GM11168 (cell line): ENCODE results near the gene MAST4.

ENCODE experiments used
- in situ Hi-C: fragments of 300-500 bp; cut with MboI; formaldehyde crosslinking; loops from one replicate; pipeline ENCODE4 v1.12.0; 2022; ENCODE audit warnings: low sequenced_read_pairs; ENCODE audit not compliant: unreplicated experiment

MAST4 gene

DNA sequence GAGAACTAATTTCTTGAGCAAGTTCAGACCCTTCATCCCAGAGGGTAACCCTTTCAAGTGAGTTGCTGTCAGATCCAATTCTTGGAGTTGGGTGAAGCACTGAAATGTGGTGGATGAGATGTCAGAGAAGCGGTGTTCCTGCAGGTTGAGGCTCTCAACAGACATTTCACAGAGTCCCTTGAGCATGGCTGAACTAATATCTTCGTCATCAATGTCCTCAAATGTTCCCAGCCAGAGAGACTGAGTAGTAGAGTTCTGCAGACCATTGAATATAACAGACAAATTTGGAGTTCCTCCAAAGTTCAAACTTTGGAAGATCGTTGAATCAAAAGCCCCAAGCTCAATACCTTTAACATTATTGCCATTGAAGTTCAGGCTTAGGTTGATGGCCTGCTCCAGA is 587.7 kb downstream of the MAST4 start:
- in situ Hi-C loops, result no loop called here

DNA sequence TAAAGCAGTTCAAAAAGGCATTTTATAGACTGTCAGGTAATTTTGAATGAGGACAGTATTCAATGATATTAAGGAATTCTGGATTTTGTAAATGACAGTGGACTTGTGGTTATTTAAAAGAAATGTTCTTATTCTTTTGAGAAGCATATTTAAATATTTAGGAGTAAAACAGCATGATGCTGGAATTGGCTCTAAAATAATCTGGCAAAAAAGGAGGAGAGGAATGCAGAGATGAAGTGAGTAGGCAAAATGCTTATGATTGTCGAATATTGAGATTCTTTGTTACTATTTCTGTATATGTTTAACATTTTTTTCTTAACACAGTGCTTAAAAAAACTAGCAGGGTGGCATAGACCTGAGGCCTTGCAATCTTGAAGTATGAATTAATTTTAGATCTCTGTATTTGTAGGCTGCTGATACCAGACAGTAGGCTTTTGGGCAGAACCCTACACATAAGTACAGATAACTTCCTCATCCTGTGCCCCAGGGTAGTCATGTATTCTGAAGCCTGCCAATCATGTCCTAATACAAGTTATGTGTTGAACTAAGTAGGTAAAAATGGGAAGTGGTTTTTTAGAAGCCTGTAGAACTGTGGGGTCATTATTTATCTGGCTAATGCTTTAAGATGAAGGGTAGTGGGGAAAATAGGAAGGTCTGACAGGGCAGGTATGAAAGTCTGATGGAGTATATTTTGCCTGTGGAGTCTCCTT is 591.0 kb downstream of the MAST4 start:
- in situ Hi-C loops, result no loop called here

DNA sequence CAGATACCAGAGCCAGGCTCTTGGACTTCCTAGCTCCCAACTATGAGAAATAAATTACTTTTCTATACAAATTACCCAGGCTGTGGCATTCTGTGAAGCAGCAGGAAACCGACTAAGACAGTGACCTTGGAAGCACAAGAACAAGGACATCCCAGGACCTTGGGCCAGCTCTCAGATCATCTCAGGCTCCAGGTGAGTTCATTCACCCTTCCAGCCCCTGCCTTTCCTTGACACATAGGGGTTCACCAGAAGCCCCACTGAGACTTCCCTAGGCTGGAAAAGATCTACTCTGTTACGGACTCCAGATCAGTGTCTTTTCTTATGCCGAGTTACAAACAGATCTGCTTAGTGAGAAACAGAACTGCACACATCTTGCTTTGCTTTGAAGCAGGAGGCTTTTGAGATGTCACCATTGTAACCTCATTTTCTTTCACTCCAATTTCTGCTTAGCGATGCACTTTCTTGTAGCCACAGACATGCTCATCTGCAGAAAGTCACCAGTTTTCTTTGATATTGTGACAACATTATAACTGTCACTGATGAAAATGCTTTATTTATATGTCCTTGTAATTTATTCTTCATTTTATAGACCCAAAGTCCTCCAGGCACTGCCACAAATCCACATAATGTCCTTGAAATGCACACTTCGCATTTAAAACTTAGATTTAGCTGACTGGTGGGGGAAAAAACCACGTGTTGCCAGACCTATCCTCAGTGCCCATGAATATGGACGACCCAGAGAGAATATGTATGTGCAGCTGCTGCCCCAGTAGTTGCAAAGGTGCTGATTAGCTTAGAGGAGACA is 592.3 kb downstream of the MAST4 start:
- in situ Hi-C loops, result no loop called here

DNA sequence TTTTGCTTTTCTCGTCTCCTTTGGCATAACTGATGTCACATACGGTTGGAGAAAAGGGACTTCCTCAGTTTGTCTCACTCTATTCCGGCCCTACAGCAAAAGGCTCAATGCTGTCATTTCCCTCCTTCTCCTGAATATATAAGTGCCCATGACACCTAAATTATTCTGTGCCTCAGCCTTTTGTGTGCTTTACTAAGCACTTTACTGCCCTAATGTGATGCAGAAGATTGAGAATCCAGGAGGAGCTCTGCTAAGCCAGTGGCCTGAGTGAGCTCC is 592.8 kb downstream of the MAST4 start:
- in situ Hi-C loops, result no loop called here

DNA sequence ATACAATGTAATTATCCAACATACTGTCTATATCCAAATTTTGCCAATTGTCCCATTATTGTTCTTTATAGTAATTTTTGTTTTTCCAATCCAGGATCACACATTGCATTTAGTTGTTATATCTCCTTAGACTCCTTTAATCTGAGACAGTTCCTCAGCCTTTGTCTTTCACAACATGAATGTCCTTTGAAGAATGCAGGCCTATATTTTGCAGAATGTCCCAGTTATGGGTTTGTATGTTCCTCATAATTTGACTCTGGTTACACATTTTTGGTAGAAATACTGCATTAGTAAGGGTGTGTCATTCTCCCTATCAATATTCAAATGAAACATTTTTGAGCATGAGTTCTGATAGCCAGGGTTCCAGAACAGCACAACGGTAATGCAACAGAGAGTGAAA is 593.7 kb downstream of the MAST4 start:
- in situ Hi-C loops, result no loop called here

DNA sequence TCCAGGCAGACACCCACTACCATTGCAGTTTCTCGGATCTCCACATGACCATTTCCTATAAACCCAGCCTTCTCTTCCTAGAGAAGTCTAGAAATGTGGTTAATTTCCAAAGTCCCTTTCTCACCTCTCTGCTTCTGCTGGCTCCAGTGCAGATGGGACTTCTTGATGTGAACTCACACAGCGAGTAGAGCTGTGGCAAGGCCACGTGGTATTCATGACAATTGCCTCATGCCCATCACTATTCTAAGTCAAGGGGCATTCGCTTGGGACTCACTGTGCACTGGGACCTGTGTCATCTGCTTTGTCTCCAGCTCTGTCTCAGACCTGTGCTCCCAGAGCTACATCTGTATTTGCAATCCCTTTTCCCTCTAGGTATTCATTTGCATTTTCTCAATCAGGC is 594.2 kb downstream of the MAST4 start:
- in situ Hi-C loops, result no loop called here

DNA sequence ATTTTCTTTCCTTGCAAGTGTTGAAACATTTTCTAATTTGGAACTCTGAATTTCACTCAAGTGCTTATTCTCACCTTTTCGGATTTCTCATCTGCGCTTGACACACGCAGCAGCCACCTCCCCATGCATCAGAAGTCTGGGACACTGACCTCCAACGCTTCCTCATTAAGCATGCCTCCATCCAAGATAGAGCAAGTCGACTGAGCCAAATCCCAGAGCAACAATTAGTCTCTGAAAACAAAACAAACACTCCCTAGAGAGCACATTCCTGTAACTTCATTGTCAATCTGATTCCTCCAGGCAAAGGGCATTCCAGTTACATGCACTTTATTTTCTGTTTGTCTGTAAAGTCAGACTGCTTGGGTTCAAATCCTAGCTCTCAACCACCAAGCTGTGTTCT is 594.7 kb downstream of the MAST4 start:
- in situ Hi-C loops, result no loop called here

DNA sequence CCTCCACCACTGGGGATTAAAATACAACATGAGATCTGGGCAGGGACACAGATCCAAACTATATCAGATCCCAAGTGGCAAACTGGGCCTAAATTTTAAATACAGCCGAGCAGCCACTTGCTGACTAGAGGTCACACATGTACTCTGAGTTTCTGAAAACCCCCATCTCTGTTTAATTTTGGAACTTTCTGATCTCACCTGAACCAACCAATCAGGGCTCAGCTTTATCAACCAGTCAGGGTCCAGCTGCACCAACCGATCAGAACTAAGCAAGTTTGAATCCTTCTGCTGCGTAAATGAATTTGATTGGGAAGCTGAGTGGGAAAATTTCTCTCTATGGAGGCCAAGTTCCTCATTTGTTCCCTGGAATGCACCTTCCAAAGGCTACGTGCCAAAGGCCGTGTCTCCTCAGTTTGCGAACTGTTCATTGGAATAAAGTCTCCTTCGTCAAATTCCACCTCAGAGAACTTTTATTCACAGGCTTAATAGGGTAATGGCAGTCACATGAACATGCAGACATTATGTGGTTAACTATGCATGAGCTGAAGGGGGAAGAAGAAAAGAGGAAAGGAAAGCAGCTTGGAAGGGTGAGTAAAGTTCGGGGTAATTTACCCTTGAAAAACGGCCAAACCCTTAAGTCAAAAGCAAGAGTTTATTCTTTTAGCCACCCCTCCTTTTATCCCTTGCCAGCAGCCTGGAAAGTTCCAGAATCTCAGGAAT is 596.7 kb downstream of the MAST4 start:
- in situ Hi-C loops, result no loop called here

DNA sequence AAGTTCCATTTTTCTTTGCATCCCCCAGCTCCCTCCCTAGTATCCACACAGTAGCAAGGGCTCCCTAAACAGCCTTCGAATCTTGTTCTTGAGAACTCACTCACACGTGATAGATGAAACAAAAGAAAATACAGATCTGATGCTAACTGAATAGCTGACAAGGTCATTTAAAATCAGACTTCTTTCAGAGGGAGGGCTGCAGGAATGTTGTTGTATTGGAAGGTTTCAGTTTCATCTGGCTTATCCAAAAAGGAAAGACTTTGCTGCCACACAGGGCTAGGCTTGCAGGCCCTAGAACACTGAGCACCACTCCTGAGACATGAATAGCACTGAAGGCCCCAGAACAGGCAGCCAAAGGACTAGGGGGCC is 597.2 kb downstream of the MAST4 start:
- in situ Hi-C loops, result no loop called here

DNA sequence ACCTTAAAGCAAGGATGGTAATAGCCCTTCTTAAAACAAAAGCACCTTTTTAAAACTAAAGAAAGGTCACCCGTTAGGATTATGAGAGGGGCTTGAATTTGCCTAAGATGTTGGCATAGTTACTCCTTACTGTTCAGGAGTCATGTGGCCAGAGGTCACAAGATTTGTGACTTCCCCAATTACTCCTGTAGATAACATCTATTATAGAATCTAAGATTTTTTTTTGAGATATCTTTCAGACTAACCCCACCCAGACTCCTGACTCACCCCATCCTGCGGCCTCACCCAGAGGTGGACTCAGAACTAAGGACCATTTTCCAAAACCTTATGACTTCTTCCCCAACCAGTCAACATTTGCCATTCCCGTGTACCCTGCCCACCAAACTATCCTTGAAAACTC is 598.0 kb downstream of the MAST4 start:
- in situ Hi-C loops, result no loop called here

DNA sequence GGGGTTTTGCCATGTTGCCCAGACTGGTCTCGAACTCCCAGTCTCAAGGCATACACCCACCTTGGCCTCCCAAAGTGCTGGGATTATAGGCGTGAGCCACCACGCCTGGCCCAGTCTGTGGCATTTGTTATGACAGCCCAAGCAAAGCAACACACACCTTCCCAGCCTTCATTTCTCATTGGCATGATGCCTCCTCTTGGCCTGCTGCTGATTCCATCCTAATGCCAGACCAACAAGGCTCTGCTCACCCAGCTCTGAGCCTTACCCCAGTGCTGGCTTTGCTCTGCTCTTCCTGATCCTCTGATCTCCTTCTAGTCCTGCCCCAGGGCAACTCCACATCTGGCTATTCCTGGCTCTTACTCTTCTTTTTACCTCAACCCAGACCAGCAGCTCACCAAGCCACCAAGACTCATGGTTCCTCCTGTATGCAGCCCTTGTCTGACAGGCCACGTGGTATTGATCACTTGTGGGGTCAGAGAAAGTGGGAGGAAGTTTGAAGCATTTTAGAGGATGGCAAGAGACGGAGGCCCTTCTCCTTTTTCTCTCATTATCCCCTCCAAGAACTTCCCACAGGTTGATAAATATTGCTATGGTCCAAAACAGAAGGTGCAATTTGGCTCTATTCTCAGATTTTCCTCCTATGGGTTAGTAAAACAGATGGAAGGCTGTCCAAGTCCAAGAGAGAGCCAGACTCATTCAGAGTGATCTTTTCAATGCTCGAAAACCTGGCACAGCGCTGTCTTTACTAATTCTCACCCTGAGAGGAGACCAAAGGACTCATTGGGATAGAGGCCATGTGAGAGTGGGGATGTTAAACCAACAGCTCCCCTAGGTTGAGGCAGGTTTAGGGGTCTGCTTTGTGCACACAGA is 599.4 kb downstream of the MAST4 start:
- in situ Hi-C loops, result no loop called here

DNA sequence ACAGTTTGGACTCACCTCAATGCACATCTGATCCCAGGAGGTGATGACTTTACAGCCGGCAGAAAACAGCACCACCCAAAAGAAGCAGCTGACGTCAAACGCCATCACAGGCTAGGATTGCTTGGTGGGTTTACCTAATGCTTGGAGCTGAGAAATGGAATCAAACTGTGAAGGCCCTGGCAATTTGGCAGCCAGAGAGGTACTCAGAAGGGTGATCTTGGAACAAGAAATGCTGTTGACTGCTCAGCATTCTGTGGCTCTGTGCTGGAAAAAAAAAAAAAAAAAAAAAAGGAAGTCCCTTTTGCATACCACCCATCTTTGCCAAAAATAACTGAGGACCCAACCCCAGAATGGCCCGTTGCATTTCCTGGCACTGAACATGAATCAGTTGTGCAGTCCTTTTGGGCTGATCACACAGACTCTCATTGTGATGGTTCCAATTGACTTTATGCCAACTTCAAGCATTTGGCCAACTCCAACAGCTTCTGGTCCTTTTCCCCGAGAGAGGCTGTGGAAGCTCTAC is 600.4 kb downstream of the MAST4 start, which contains the start of gene CD180:
Gene CD180 (minus strand): TSS at position 263 of the 523 bp plus-strand sequence. CDS start 158 bp downstream, at position 105.
- in situ Hi-C loops, result no loop called here

DNA sequence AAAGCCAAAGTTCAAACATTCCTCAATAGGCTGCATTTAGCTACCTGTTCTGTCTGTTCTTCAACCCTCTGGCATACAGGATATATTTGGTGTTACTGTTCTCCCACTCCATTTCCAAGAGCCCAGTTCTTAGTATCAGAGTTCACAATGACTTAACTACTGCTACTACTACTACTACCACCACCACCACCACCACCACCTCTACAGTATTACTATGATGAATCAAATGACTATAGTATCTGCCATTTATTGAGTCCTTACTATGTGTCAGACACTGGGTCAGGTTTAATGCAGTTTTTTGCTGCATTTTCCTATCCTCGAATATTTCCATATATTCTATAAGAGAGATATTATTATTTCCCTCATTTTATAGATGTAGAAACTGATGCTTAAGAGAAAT is 601.3 kb downstream of the MAST4 start:
- in situ Hi-C loops, result no loop called here

DNA sequence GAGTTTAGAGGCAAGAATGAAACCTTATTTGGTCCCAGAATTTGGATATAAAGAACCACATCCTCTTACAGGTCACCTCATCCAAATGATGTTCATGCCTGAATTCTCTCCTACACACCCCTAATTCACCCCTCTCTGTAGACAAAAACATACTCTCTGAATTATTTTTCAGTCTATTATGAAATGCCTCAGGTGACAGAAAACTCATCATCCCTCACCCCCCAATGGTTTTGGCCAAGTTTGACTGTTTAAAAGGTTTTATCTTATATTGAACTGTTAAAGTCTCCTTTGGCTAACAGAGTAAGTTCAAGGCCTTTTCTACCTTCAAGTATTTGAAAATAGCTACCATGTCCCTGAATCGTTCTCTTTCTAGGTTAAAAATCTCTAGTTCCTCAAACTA is 602.7 kb downstream of the MAST4 start:
- in situ Hi-C loops, result no loop called here

DNA sequence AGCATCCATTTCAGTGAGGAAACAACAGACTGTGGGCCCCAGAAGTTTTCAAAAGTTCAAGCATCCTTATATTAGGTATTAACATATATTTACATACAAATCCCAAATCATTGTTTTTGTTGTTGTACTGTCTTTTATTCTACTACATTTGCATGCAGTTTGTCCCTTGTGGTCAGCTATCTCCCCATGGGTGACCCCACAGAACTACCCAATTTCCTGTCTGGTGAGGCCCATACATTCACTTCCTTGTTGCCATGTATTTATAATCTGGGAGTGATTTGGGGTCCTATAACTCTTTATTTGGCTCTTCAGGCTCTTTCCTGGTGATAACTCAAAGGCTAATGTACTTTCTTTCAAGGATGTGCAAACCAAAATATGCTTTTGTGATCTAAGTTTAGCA is 603.7 kb downstream of the MAST4 start:
- in situ Hi-C loops, result no loop called here

DNA sequence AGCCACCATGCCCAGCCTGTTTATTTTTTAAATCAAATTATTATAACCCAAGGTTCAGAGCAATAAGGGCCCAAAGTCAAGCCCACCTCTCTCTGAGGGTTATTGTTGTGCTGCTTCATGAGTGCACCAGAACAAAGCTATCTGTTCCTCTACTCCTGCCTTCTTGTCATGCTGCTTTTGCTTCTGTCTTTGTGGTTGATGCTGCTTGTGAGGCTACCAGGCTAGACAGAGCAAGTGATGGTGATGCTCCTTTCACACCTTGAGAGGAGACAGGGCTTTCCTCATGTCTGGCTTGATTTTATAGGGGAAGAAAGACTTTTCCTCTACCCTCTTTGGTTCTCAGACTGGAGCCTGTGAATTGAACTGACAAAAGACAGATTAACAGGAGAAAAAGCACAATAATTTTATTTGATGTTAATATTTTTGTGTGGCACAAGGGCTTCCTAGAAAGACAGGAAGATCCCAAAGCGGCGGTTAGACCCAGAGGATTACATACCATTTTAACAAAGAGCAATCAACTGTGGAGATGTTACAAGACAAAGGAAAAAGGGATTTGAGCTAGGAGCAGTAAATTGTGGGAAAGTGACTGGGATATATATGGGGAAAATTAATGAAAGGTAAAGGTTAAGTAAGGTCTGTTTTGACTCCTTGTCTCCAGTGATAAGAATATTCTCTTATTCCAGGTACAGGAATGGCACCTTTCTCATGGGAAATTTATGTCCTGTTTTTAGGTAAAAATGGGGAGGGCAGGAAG is 604.8 kb downstream of the MAST4 start:
- in situ Hi-C loops, result no loop called here

DNA sequence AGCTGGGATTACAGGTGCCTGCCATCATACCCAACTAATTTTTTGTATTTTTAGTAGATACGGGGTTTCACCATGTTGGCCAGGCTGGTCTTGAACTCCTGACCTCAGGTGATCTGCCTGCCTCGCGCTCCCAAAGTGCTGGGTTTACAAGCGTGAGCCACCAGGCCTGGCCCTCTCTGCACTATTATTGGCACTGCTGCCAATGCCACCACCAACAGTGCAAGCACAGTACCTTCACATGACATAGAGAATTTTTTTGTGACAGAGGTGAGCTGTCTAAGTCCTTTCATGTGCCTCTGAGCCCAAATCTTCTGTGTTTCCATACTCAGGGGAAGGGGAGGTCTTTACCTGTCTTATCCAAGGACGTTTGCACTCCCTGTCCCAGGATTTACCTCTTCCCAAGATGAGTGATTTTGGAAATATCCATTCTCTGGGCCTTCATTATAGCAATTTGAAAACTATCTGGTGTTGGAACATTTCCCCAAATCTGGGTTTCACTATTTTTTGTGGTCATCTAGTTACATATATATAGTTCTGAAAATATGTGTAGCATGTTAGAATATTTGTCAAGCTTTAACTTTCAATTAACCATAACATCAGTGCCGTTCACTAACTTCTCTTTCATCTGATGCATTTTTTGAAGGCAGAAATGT is 605.8 kb downstream of the MAST4 start:
- in situ Hi-C loops, result no loop called here

DNA sequence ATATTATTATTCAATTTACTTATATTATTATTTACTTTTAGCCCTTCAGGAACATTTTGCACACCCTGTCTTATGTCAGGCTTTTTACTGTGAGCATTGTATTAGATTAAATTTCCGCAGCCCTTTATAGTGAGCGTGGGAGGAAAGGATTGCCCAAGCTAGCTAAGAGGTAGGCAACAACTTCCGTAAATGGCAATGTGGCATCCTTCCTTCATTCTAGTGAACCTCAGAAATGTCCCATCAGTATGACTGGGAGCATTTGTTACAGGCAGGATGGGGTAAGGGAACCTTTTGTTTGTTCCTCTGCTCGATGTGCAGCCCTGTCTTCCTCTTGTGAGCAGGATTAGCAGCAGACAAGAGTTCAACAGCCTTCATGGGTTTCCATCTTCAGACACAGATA is 606.6 kb downstream of the MAST4 start:
- in situ Hi-C loops, result no loop called here

DNA sequence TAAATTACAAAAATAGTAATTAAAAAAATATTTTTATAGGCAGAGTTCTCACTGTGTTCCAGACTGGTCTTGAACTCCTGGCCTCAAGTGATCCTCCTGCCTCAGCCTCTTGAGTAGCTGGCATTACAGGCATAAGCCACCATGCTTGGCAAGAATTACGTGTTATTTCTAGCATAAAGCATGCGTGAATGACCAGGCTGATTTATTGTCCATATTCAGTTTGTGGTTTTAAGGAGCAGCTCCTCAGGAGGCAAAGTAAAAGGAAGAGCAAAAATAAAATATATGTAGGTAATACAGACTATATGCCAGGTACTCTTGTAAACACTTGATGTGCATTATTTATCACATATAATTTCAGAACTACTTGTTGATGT is 607.5 kb downstream of the MAST4 start:
- in situ Hi-C loops, result no loop called here
